Measurements from ENCODE around the gene CRTC2. TPM values are rescaled to one million over a fixed set of nuclear protein-coding genes. Genes with fewer than 3 reads are reported as not detected.

CRTC2 gene
- total and polyA plus RNA-seq, 9 of the 15 experiments (the other 6 are each of a cell fraction or from before 2014, with no cell fraction given): 2.7 to 26.4 (median 10.2) TPM

GRCh38 chr1:153967107-153967999, 8.9 kb upstream of the CRTC2 start, which contains the start of gene CREB3L4 (continued):
- TF ChIP-seq ELK1 (CRISPR knock-in tag; IDR thresholded peaks at IDR 0.05) (no peak), FOXK1 (CRISPR knock-in tag; IDR thresholded peaks at IDR 0.05; ENCODE audit: borderline replicate concordance) (peak; percentile 69; the same call in 1 of the 2 replicates), SIRT6 (IDR thresholded peaks at IDR 0.05; ENCODE audit: low read depth, low read length) (no peak), ARID2 (IDR thresholded peaks at IDR 0.05) (peak; percentile 64; the same call in 1 of the 2 replicates), ZSCAN32 (CRISPR knock-in tag; IDR thresholded peaks at IDR 0.05) (no peak), ZNF253 (CRISPR knock-in tag; conservative IDR thresholded peaks at IDR 0.05) (no peak), WHSC1 (IDR thresholded peaks at IDR 0.05; ENCODE audit: low read length) (no peak), MEF2D (tag; conservative IDR thresholded peaks at IDR 0.05; ENCODE audit: low read depth) (no peak), BCL6 (CRISPR knock-in tag; IDR thresholded peaks at IDR 0.05) (no peak), LCOR (CRISPR knock-in tag; IDR thresholded peaks at IDR 0.05) (peak; percentile 93), SMARCB1 (IDR thresholded peaks at IDR 0.05; ENCODE audit: insufficient read length, low read depth) (no peak), GTF3C2 (IDR thresholded peaks at IDR 0.05; ENCODE audit: borderline replicate concordance, extremely low read depth, insufficient read length) (no peak), PURB (CRISPR knock-in tag; IDR thresholded peaks at IDR 0.05; ENCODE audit: low read depth) (no peak), ASH1L (IDR thresholded peaks at IDR 0.05; ENCODE audit: borderline replicate concordance, low read depth, partially characterized antibody) (peak; percentile 96), ZNF436 (CRISPR knock-in tag; IDR thresholded peaks at IDR 0.05) (no peak), ZNF140 (CRISPR knock-in tag; IDR thresholded peaks at IDR 0.05) (no peak), BCOR (IDR thresholded peaks at IDR 0.05) (peak; percentile 82), SRSF1 (IDR thresholded peaks at IDR 0.05; ENCODE audit: low read depth, low read length) (no peak), GMEB1 (CRISPR knock-in tag; IDR thresholded peaks at IDR 0.05) (no peak), E2F8 (IDR thresholded peaks at IDR 0.05; ENCODE audit: low read depth, partially characterized antibody) (peak; percentile 28)

All from K562 (cell line).